OCI-LY7 (cell line): ENCODE results near the gene ITSN2.

Experiments
- CTCF ChIP-seq: fragments of 200-600 bp; sonication (generic); conservative IDR thresholded peaks from 2 replicates; pipeline ENCODE4 v1.5.1; 2014; ENCODE audit warnings: mild to moderate bottlenecking, antibody characterized with exemption, low read length, moderate library complexity, mixed read lengths
- EZH2phosphoT487 ChIP-seq: fragments of 200-600 bp; sonication (generic); IDR thresholded peaks from 2 replicates; pipeline ENCODE4 v1.6.1; 2018; ENCODE audit warnings: low read depth, borderline replicate concordance, mild to moderate bottlenecking, mixed run types, antibody characterized with exemption, low read length, moderate library complexity, mixed read lengths

- TF ChIP-seq CTCF: no peak; the same call in 1 of the 2 replicates
- no peak for TF ChIP-seq EZH2phosphoT487
These were observed 123.0 kb downstream of the ITSN2 start for GRCh38 chr2:24237313-24237712.
